ENCODE measurements around the gene SMAD5.

DNA sequence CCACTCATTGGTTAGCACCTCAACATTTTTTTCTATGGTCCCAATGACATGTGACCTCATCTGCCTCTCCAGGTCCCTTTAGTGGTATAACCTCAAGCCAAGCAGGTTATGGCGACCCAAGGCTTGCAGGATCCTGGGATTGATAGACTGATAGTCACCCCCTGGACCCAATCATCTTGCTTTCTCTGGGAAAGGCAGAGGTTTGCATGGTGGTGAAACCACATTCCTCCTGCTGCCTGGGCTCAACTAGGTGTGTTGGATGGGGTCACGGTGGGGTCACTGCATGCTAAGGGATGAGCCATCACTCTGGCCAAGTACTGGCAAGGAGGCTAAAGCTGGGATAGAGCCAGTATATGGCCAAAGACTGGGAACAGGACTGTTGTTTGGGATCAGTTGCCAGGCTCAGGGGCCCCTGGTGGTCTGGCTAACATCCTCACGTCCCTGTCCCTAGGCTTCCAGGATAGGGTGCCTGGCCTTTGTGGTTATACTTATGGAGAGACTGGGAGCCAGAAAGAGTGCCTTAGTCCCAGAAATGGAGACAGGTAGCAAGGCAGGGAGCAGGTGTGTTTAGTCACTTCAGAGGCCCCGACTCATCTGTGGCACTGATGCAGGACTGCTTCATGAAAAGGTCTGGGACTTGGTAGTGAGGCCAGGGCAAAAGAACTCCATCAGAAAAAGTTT lies 65.0 kb downstream of the SMAD5 start:
- TF ChIP-seq, protein P1, sequence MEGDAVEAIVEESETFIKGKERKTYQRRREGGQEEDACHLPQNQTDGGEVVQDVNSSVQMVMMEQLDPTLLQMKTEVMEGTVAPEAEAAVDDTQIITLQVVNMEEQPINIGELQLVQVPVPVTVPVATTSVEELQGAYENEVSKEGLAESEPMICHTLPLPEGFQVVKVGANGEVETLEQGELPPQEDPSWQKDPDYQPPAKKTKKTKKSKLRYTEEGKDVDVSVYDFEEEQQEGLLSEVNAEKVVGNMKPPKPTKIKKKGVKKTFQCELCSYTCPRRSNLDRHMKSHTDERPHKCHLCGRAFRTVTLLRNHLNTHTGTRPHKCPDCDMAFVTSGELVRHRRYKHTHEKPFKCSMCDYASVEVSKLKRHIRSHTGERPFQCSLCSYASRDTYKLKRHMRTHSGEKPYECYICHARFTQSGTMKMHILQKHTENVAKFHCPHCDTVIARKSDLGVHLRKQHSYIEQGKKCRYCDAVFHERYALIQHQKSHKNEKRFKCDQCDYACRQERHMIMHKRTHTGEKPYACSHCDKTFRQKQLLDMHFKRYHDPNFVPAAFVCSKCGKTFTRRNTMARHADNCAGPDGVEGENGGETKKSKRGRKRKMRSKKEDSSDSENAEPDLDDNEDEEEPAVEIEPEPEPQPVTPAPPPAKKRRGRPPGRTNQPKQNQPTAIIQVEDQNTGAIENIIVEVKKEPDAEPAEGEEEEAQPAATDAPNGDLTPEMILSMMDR (IDR thresholded peaks at IDR 0.05), result no peak
- TF ChIP-seq POLR2A (IDR thresholded peaks at IDR 0.05), result no peak
